Measurements from ENCODE around the gene CAMK2A. TPM values are rescaled to one million over a fixed set of nuclear protein-coding genes. Genes with fewer than 3 reads are reported as not detected.
"Not testable (repeated sequence)": the region's sequence is repeated elsewhere in the genome, so short reads cannot be mapped to it uniquely, and the experiment has no call there.

CAMK2A gene
- total RNA-seq, 6 experiments from 2014 or later: 0.09 to 0.64 (median 0.18) TPM

DNA sequence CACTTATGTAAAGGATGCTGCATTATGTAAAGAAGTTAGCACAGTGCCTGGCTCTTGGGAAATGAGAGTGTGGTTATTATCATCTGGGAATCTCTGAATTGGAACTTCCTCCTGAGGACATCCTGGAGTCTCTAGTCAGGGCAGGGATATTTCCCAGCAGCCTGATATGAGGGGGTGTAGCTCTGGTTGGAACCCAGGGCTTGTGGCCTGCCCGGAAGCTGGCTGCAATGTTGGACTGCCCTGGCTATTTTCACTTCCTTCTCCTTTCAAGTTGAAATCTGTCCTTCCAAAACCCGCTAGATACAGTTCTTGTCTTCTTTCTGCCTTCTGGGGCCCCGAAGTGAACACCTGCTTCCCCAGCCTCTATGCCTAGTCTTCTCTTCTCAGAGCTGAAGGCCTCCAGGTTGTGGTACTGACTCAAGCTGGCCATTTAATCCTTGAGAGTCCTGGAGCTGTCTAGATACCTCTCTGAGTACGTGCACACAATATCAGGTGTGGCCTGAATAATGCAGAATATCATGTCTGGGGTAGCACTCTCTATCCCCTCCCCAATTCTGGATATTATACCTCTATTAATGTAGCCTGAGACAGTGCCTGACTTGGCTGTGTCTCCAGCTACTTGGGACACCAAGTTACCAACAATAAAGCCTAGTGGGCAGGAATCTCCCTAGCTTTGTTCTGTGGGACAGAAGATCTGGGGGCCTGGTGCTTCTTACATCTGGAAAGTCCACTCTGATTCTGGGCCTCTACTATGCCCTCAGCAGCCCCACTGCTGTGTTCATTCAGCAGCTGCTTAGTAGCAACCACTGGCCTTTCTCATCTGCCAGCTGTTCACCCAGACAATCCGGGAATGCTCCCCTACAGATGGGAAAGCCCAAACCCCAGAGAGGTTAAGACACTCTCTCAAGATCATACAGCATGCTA is 54.7 kb downstream of the CAMK2A start:
- TF ChIP-seq, protein P1, sequence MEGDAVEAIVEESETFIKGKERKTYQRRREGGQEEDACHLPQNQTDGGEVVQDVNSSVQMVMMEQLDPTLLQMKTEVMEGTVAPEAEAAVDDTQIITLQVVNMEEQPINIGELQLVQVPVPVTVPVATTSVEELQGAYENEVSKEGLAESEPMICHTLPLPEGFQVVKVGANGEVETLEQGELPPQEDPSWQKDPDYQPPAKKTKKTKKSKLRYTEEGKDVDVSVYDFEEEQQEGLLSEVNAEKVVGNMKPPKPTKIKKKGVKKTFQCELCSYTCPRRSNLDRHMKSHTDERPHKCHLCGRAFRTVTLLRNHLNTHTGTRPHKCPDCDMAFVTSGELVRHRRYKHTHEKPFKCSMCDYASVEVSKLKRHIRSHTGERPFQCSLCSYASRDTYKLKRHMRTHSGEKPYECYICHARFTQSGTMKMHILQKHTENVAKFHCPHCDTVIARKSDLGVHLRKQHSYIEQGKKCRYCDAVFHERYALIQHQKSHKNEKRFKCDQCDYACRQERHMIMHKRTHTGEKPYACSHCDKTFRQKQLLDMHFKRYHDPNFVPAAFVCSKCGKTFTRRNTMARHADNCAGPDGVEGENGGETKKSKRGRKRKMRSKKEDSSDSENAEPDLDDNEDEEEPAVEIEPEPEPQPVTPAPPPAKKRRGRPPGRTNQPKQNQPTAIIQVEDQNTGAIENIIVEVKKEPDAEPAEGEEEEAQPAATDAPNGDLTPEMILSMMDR (IDR thresholded peaks at IDR 0.05): no peak
- Mint-ChIP-seq H3K4me1 (ENCODE audit: low read depth) (no peaks in the 10 kb centered on the region), H3K9me3 (no peaks in the 10 kb centered on the region), H3K27ac (no peak overlapping the region), H3K36me3 (ENCODE audit: low read depth) (no peaks in the 10 kb centered on the region), H3K4me3 (no peak overlapping the region), H3K27me3 (ENCODE audit: insufficient read depth) (peaks cover 1% of the 10 kb centered on the region)
- no peak for DNase-seq

DNA sequence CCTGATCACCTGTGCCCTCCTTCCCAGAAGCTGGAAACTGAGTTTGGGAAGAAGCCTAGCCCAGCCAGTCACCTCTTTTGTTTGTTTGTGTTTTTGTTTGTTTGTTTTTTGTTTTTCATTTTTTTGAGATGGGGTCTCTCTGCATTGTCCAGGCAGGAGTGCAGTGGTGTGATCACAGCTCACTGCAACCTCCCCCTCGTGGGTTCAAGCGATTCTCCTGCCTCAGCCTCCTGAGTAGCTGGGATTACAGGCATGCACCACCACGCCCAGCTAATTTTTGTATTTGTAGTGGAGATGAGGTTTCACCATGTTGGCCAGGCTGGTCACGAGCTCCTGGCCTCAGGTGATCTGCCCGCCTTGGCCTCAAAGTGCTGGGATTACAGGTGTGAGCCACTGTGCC is 55.9 kb downstream of the CAMK2A start:
- H3K27ac Mint-ChIP-seq; H3K4me1 Mint-ChIP-seq (ENCODE audit: low read depth); H3K36me3 Mint-ChIP-seq (ENCODE audit: low read depth); DNase-seq; H3K27me3 Mint-ChIP-seq (ENCODE audit: insufficient read depth); H3K9me3 Mint-ChIP-seq; H3K4me3 Mint-ChIP-seq: not testable (repeated sequence)

DNA sequence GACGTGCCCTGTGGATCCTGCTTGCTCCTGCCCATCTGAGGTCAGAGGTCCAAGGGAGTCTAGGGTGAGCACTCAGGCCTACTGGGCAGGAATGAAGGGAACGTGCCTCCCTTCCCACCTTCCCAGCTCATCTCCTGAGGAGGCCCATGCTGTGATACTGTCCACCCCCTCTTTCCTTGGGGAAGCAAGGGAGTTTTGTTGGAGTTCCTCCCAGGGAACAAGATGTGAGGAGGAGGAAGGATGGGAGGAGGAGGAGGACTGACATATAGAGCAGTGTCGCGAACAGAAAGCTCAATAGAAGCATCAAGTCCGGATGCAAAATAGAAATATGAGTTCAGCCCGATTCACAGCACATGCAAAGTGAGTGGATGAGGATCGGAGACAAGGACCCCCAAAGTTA is 58.7 kb downstream of the CAMK2A start:
- DNase-seq: no peak
- Mint-ChIP-seq H3K36me3 (ENCODE audit: low read depth) (no peaks in the 10 kb centered on the region), H3K27ac (no peak overlapping the region), H3K27me3 (ENCODE audit: insufficient read depth) (no peaks in the 10 kb centered on the region; the same call in 1 of the 2 replicates), H3K4me3 (no peak overlapping the region), H3K9me3 (no peaks in the 10 kb centered on the region), H3K4me1 (ENCODE audit: low read depth) (peaks cover 10% of the 10 kb centered on the region)
- TF ChIP-seq, protein P1 (IDR thresholded peaks at IDR 0.05): no peak

DNA sequence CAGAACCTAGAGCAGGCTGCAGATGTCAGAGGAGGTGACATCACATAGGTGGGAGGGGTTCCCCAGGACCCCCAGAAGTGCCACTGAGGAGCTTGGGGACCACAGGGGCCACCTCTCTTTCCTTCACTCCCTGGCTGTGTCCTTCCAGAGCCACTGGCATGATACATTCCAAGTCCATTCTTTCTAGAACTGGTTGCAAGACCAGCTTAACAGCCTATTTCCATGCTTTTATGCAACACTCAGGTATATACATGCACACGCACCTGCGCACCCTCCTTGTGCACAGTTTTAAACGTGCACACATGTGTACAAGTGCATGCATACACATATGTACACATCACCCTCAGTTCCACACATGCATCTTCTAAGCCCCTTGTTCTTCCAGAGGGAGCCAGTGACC is 60.0 kb downstream of the CAMK2A start:
- Mint-ChIP-seq H3K9me3 (no peaks in the 10 kb centered on the region), H3K4me3 (no peak overlapping the region), H3K4me1 (ENCODE audit: low read depth) (peaks cover 14% of the 10 kb centered on the region), H3K27ac (no peak overlapping the region), H3K27me3 (ENCODE audit: insufficient read depth) (no peaks in the 10 kb centered on the region; the same call in none of the 2 replicates), H3K36me3 (ENCODE audit: low read depth) (no peaks in the 10 kb centered on the region)
- DNase-seq: no peak
- TF ChIP-seq, protein P1 (IDR thresholded peaks at IDR 0.05): no peak

DNA sequence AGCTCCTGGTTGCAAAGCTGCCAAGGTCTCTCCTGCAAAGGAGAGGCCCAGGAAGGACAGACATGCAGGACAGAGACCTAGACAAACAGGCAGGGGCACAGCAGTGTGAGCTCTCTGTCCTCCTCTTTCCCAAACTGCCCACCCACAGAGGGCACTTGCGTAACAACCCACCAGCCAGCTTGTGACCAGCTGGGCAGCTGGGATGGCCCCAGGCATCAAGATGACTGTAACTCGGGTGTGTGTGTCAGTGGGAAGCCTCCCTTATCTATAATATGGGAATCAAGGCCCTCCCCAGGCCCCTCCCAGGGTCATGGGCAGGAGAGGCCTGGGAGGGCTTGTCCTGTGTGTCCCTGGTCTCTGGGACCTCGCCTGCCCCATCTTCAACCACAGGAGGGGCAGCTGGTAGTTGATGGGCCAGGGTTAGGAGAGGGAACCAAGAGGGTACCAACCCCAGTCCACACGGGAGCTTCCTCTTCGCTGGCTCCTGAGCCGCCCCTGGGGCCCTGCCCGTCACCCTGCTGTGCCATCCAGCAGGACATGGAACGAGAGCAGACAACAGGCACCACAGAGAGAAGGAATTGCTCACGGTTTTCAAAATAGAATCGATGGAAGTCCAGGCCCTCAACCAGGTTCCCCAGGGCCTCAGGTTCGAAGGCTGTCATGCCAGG is 61.8 kb downstream of the CAMK2A start:
- Mint-ChIP-seq H3K9me3 (no peaks in the 10 kb centered on the region), H3K4me1 (ENCODE audit: low read depth) (peaks cover 22% of the 10 kb centered on the region), H3K27ac (no peak overlapping the region), H3K4me3 (no peak overlapping the region), H3K27me3 (ENCODE audit: insufficient read depth) (no peaks in the 10 kb centered on the region; the same call in none of the 2 replicates), H3K36me3 (ENCODE audit: low read depth) (no peaks in the 10 kb centered on the region)
- DNase-seq: peak; percentile 37
- TF ChIP-seq, protein P1 (IDR thresholded peaks at IDR 0.05): no peak

DNA sequence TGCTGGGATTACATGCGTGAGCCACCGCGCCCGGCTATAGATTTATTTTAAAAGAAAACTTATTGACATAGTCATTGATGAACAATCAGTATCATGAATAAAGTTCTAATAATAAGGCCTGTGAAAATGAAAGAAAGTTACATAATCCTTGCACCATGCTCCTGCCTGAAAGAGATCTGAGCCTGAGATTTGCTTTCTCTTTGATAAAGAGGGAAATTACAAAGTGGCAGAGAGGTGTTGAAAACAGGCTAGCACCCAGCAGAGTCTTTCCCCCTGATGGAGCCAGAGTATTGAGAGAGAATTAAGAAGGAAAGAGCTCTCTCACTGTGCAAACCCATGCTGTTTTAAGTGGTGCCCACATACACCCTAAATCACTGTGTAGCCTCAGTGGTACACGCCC is 62.5 kb downstream of the CAMK2A start:
- Mint-ChIP-seq H3K4me1 (ENCODE audit: low read depth) (peaks cover 22% of the 10 kb centered on the region), H3K27ac (no peak overlapping the region), H3K36me3 (ENCODE audit: low read depth) (no peaks in the 10 kb centered on the region), H3K9me3 (no peaks in the 10 kb centered on the region), H3K4me3 (no peak overlapping the region), H3K27me3 (ENCODE audit: insufficient read depth) (no peaks in the 10 kb centered on the region; the same call in 1 of the 2 replicates)
- DNase-seq: no peak
- TF ChIP-seq, protein P1 (IDR thresholded peaks at IDR 0.05): no peak

Measured in HFFc6 (cell line).